DOHH2 (cell line): ENCODE data around the gene SLC66A3.

Experiments
- EZH2phosphoT487 ChIP-seq: fragments of 200-600 bp; sonication (generic); IDR thresholded peaks from 2 replicates; pipeline ENCODE4 v1.6.1; 2017; ENCODE audit warnings: borderline replicate concordance, mild to moderate bottlenecking, antibody characterized with exemption, low read length, moderate library complexity, mixed read lengths
- TF ChIP-seq, protein P1 (sequence below): fragments of 200-600 bp; sonication (generic); IDR thresholded peaks from one replicate; pipeline ENCODE4 v1.5.1; 2014; ENCODE audit warnings: antibody characterized with exemption, mild to moderate bottlenecking, low read depth, low read length; ENCODE audit not compliant: poor library complexity, severe bottlenecking

DNA sequence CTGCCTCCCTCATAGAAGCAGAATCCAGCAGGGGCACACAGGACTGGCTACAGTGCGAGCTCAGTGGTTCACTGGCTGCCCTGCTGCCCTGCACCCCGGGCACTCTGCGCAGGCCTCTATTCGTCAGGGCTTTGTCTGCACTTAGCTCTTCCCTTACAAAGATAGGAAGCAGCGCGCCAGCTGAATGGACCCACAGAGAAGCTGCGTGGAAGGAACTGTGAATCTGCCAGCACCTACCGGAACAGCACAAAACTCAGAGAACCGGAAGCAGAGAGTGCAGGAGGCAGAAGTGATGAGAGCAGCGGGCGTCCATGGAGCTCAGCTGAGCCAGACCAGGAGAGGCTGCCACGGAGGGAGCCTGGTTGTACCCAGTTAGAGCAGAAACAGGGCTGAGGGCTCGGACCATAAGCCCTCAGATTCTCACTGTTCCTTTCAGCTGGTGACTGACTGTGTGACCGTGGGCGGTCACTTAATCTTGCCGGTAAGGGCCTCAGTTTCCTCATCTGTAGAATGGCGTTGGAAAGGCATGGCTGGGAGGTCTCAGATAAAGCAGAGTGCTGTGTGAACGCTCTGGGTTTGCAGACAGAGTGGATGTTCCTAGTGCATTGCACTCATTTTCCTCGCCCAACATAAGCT is 23.1 kb upstream of the SLC66A3 start:
- TF ChIP-seq, protein P1, sequence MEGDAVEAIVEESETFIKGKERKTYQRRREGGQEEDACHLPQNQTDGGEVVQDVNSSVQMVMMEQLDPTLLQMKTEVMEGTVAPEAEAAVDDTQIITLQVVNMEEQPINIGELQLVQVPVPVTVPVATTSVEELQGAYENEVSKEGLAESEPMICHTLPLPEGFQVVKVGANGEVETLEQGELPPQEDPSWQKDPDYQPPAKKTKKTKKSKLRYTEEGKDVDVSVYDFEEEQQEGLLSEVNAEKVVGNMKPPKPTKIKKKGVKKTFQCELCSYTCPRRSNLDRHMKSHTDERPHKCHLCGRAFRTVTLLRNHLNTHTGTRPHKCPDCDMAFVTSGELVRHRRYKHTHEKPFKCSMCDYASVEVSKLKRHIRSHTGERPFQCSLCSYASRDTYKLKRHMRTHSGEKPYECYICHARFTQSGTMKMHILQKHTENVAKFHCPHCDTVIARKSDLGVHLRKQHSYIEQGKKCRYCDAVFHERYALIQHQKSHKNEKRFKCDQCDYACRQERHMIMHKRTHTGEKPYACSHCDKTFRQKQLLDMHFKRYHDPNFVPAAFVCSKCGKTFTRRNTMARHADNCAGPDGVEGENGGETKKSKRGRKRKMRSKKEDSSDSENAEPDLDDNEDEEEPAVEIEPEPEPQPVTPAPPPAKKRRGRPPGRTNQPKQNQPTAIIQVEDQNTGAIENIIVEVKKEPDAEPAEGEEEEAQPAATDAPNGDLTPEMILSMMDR, result no peak
- TF ChIP-seq EZH2phosphoT487, result no peak
